HepG2 (cell line): ENCODE measurements around the gene GRHL1. TPM values are rescaled to one million over a fixed set of nuclear protein-coding genes. Genes with fewer than 3 reads are reported as not detected.

ENCODE experiments used
- DMAP1 ChIP-seq: IDR thresholded peaks from 2 replicates; pipeline ENCODE4 v1.6.1; 2016
- EEA1 ChIP-seq: sonication (generic); formaldehyde crosslinking; IDR thresholded peaks from 2 replicates; pipeline ENCODE4 v1.5.1; 2020; ENCODE audit warnings: mild to moderate bottlenecking, missing genetic modification reagents, borderline replicate concordance
- ETV6 ChIP-seq: sonication (generic); formaldehyde crosslinking; conservative IDR thresholded peaks from 2 replicates; pipeline ENCODE4 v1.4.0; 2020; ENCODE audit warnings: missing genetic modification reagents
- IKZF4 ChIP-seq: sonication (generic); formaldehyde crosslinking; IDR thresholded peaks from 2 replicates; pipeline ENCODE4 v1.5.1; 2020; ENCODE audit warnings: borderline replicate concordance, mild to moderate bottlenecking, low read depth, missing genetic modification reagents; ENCODE audit errors: not compliant biosample characterization
- MLLT10 ChIP-seq: sonication (generic); formaldehyde crosslinking; IDR thresholded peaks from 2 replicates; pipeline ENCODE4 v1.4.0; 2020; ENCODE audit warnings: missing genetic modification reagents
- TGIF2 ChIP-seq: IDR thresholded peaks from 2 replicates; pipeline ENCODE4 v1.6.1; 2016; ENCODE audit warnings: control low read depth, missing compliant biosample characterization
- ZNF282 ChIP-seq: fragments of 450-650 bp; IDR thresholded peaks from 2 replicates; pipeline ENCODE4 v1.6.1; 2018; ENCODE audit not compliant: partially characterized antibody
- ZNF383 ChIP-seq: sonication (generic); formaldehyde crosslinking; IDR thresholded peaks from 2 replicates; pipeline ENCODE4 v1.4.0; 2020; ENCODE audit warnings: missing genetic modification reagents, mild to moderate bottlenecking, borderline replicate concordance
- ZNF577 ChIP-seq: sonication (generic); formaldehyde crosslinking; IDR thresholded peaks from 2 replicates; pipeline ENCODE4 v1.4.0; 2020; ENCODE audit warnings: mild to moderate bottlenecking, low read depth, missing genetic modification reagents, borderline replicate concordance
- polyA plus RNA-seq, 8 experiments: library from polyadenylated mRNA; depleted of rRNA in 3 of 8; stranded (reverse) in 7 of 8; unstranded in 1 of 8; fragments of >200 nt; fragmentation: Illumina TruSeq in 4 of 8; extraction: Trizol in 4 of 8; gene quantifications; 2 replicates each; pipeline versions ENCODE4 v1.2.1 to v1.2.3, GENCODE V29; 2011 to 2016; ENCODE audit warnings: low read depth in 4 of 8, missing spikeins in 1 of 8, mixed read lengths in 1 of 8; ENCODE audit not compliant: insufficient read depth in 1 of 8
- total RNA-seq, 5 experiments: library from RNA; depleted of rRNA; stranded (reverse); fragments of >200 nt; fragmentation: Illumina TruSeq; extraction: Trizol; gene quantifications; 2 replicates each; pipeline ENCODE4 v1.2.3, GENCODE V29; 2016; ENCODE audit warnings: low read depth in 1 of 5
- TF ChIP-seq, protein P1 (sequence below): sonication (generic); formaldehyde crosslinking; IDR thresholded peaks from 2 replicates; pipeline ENCODE4 v1.4.0; 2020; ENCODE audit warnings: missing genetic modification reagents
- TF ChIP-seq, protein P2 (sequence below): IDR thresholded peaks from 2 replicates; pipeline ENCODE4 v1.6.1; 2018; ENCODE audit warnings: missing genetic modification reagents
- TF ChIP-seq, protein P3 (sequence below): sonication (generic); formaldehyde crosslinking; IDR thresholded peaks from 2 replicates; pipeline ENCODE4 v1.8.1; 2023; ENCODE audit warnings: mild to moderate bottlenecking, moderate library complexity, missing genetic modification reagents
- TF ChIP-seq, protein P4 (sequence below): sonication (generic); formaldehyde crosslinking; IDR thresholded peaks from 2 replicates; pipeline ENCODE4 v1.5.1; 2020; ENCODE audit warnings: missing genetic modification reagents, mild to moderate bottlenecking, borderline replicate concordance
- TF ChIP-seq, protein P5 (sequence below): sonication (generic); formaldehyde crosslinking; IDR thresholded peaks from 2 replicates; pipeline ENCODE4 v1.5.0; 2020; ENCODE audit warnings: mild to moderate bottlenecking, missing genetic modification reagents
- TF ChIP-seq, protein P6 (sequence below): sonication (generic); formaldehyde crosslinking; IDR thresholded peaks from 2 replicates; pipeline ENCODE4 v1.4.0; 2020; ENCODE audit warnings: missing genetic modification reagents, borderline replicate concordance

The GRHL1 gene
- total and polyA plus RNA-seq, 2 of the 13 experiments (the other 11 are each of a cell fraction or from before 2014, with no cell fraction given) = 9.3 to 12.0 TPM

DNA sequence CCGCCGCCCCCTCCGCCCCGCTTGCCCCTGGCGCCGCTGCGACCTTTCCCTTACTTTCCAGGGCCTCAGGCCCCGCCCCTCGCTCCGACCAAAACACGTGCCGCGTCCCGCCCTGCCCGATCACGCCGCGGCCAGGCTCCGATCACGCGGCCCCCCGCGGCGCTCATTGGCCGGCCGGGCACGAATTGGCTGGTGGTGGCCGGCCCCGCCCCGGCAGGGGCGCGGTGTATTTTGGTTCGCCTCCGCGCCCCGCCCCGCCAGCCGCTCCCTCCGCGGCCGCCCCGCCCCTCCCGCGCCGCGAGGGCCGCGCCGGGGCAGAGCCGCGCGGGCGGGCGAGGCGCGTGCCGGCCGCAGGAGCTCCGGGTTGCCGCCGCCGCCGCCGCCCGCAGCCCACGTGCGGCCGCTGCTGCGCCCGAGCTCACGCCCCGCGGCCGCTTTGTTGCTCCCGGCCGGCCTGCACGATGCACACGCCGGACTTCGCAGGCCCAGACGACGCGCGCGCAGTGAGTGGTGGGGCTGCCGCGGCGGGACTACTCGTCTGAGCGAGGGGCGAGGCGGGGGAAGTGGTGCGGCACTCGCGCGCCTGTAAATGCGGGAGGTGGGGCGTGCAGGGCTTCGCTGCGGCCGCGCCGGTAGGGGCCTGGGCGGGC lies 91.9 kb downstream of the GRHL1 start, which contains the start of gene KLF11 (continued):
- TF ChIP-seq, protein P1, sequence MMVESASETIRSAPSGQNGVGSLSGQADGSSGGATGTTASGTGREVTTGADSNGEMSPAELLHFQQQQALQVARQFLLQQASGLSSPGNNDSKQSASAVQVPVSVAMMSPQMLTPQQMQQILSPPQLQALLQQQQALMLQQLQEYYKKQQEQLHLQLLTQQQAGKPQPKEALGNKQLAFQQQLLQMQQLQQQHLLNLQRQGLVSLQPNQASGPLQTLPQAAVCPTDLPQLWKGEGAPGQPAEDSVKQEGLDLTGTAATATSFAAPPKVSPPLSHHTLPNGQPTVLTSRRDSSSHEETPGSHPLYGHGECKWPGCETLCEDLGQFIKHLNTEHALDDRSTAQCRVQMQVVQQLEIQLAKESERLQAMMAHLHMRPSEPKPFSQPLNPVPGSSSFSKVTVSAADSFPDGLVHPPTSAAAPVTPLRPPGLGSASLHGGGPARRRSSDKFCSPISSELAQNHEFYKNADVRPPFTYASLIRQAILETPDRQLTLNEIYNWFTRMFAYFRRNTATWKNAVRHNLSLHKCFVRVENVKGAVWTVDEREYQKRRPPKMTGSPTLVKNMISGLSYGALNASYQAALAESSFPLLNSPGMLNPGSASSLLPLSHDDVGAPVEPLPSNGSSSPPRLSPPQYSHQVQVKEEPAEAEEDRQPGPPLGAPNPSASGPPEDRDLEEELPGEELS (CRISPR knock-in tag) = peak; percentile 82
- TF ChIP-seq, protein P2, sequence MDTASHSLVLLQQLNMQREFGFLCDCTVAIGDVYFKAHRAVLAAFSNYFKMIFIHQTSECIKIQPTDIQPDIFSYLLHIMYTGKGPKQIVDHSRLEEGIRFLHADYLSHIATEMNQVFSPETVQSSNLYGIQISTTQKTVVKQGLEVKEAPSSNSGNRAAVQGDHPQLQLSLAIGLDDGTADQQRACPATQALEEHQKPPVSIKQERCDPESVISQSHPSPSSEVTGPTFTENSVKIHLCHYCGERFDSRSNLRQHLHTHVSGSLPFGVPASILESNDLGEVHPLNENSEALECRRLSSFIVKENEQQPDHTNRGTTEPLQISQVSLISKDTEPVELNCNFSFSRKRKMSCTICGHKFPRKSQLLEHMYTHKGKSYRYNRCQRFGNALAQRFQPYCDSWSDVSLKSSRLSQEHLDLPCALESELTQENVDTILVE = no peak
- TF ChIP-seq ETV6 (peak; percentile 97), ZNF383 (CRISPR knock-in tag) (no peak), IKZF4 (CRISPR knock-in tag) (peak; percentile 99), MLLT10 (no peak), ZNF282 (no peak), DMAP1 (CRISPR knock-in tag) (peak; percentile 57; the same call in 1 of the 2 replicates), ZNF577 (CRISPR knock-in tag) (peak; percentile 59; the same call in 1 of the 2 replicates), EEA1 (CRISPR knock-in tag) (peak; percentile 97), TGIF2 (CRISPR knock-in tag) (peak; percentile 84)
- TF ChIP-seq, protein P3, sequence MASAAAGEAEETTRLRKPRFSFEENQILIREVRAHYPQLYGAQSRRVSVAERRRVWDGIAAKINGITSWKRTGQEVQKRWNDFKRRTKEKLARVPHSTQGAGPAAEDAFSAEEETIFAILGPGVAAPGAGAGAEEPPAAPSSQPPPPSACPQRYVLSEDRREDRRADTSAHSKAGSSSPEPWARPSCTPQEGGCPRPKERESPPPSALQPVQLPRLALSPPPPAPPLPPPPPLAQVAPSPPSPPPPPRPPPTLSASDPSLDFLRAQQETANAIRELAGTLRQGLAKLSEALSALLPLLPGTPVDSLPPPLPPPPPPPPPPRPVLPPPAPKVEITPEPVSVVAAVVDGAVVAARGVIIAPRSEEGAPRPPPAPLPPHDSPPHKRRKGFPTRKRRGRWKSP (CRISPR knock-in tag) = peak; percentile 88
- TF ChIP-seq, protein P4, sequence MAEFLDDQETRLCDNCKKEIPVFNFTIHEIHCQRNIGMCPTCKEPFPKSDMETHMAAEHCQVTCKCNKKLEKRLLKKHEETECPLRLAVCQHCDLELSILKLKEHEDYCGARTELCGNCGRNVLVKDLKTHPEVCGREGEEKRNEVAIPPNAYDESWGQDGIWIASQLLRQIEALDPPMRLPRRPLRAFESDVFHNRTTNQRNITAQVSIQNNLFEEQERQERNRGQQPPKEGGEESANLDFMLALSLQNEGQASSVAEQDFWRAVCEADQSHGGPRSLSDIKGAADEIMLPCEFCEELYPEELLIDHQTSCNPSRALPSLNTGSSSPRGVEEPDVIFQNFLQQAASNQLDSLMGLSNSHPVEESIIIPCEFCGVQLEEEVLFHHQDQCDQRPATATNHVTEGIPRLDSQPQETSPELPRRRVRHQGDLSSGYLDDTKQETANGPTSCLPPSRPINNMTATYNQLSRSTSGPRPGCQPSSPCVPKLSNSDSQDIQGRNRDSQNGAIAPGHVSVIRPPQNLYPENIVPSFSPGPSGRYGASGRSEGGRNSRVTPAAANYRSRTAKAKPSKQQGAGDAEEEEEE = no peak
- TF ChIP-seq, protein P5, sequence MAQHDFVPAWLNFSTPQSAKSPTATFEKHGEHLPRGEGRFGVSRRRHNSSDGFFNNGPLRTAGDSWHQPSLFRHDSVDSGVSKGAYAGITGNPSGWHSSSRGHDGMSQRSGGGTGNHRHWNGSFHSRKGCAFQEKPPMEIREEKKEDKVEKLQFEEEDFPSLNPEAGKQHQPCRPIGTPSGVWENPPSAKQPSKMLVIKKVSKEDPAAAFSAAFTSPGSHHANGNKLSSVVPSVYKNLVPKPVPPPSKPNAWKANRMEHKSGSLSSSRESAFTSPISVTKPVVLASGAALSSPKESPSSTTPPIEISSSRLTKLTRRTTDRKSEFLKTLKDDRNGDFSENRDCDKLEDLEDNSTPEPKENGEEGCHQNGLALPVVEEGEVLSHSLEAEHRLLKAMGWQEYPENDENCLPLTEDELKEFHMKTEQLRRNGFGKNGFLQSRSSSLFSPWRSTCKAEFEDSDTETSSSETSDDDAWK = no peak
- TF ChIP-seq, protein P6, sequence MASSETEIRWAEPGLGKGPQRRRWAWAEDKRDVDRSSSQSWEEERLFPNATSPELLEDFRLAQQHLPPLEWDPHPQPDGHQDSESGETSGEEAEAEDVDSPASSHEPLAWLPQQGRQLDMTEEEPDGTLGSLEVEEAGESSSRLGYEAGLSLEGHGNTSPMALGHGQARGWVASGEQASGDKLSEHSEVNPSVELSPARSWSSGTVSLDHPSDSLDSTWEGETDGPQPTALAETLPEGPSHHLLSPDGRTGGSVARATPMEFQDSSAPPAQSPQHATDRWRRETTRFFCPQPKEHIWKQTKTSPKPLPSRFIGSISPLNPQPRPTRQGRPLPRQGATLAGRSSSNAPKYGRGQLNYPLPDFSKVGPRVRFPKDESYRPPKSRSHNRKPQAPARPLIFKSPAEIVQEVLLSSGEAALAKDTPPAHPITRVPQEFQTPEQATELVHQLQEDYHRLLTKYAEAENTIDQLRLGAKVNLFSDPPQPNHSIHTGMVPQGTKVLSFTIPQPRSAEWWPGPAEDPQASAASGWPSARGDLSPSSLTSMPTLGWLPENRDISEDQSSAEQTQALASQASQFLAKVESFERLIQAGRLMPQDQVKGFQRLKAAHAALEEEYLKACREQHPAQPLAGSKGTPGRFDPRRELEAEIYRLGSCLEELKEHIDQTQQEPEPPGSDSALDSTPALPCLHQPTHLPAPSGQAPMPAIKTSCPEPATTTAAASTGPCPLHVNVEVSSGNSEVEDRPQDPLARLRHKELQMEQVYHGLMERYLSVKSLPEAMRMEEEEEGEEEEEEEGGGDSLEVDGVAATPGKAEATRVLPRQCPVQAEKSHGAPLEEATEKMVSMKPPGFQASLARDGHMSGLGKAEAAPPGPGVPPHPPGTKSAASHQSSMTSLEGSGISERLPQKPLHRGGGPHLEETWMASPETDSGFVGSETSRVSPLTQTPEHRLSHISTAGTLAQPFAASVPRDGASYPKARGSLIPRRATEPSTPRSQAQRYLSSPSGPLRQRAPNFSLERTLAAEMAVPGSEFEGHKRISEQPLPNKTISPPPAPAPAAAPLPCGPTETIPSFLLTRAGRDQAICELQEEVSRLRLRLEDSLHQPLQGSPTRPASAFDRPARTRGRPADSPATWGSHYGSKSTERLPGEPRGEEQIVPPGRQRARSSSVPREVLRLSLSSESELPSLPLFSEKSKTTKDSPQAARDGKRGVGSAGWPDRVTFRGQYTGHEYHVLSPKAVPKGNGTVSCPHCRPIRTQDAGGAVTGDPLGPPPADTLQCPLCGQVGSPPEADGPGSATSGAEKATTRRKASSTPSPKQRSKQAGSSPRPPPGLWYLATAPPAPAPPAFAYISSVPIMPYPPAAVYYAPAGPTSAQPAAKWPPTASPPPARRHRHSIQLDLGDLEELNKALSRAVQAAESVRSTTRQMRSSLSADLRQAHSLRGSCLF (CRISPR knock-in tag) = peak; percentile 86; the same call in 1 of the 2 replicates
